Gastrocnemius medialis (tissue), 4 donors: ENCODE measurements around the gene RBPJL. TPM values are rescaled to one million over a fixed set of nuclear protein-coding genes. Genes with fewer than 3 reads are reported as not detected.

ENCODE experiments used
- ATAC-seq, 2 donors: fragments of 150-250 bp; one replicate each; pipeline ENCODE4 v1.9.1; 2016
- DNase-seq, 2 donors: peaks; one replicate each; pipeline ENCODE4 v3.0.0-alpha.2; 2019
- H3K27ac ChIP-seq, 4 donors: fragments of 200-600 bp; sonication (generic); 1 replicate in 1 of 4; 2 replicates in 3 of 4; pipeline ENCODE4 v1.5.1; 2016 to 2018; ENCODE audit warnings: mild to moderate bottlenecking in 2 of 4, moderate library complexity in 1 of 4
- H3K27me3 ChIP-seq, 3 donors: fragments of 200-600 bp; sonication (generic) in 2 of 3; 1 replicate in 1 of 3; 2 replicates in 2 of 3; pipeline versions ENCODE4 v1.5.1 to v1.6.0; 2016 to 2019; ENCODE audit warnings: mild to moderate bottlenecking in 1 of 3, moderate library complexity in 1 of 3
- H3K36me3 ChIP-seq, 2 donors: fragments of 200-600 bp; sonication (generic) in 1 of 2; one replicate each; pipeline ENCODE4 v1.5.1; 2017 to 2018
- H3K4me1 ChIP-seq, 2 donors: fragments of 200-600 bp; sonication (generic) in 1 of 2; one replicate each; pipeline ENCODE4 v1.5.1; 2016 to 2017; ENCODE audit warnings: mild to moderate bottlenecking in 2 of 2
- H3K4me3 ChIP-seq, 4 donors: fragments of 200-600 bp; sonication (generic) in 3 of 4; 1 replicate in 1 of 4; 2 replicates in 3 of 4; pipeline ENCODE4 v1.5.1; 2016 to 2019; ENCODE audit warnings: mild to moderate bottlenecking in 2 of 4
- H3K9me3 ChIP-seq, 3 donors: fragments of 200-600 bp; sonication (generic) in 2 of 3; 1 replicate in 1 of 3; 2 replicates in 2 of 3; pipeline ENCODE4 v1.5.1; 2016 to 2019
- POLR2A ChIP-seq, 2 donors: fragments of 450-650 bp; IDR thresholded peaks; one replicate each; pipeline ENCODE4 v1.6.1; 2017; ENCODE audit warnings: antibody characterized with exemption in 2 of 2, mild to moderate bottlenecking in 2 of 2, moderate library complexity in 2 of 2
- in situ Hi-C, 4 donors: fragments of 200-750 bp; cut with MboI; loops; one replicate each; pipeline versions ENCODE4 v1.15.0 to v1.8.0; 2017; ENCODE audit warnings: low sequenced_read_pairs in 4 of 4
- intact Hi-C: fragments of 100-400 bp; cut with DNase I; formaldehyde crosslinking; loops from one replicate; pipeline ENCODE4 v1.15.1; 2023; ENCODE audit warnings: low total_unique reads
- total RNA-seq, 4 donors: library from RNA; depleted of rRNA; stranded (reverse); fragments of >200 nt; gene quantifications; one replicate each; pipeline versions ENCODE4 v1.1.0 to v1.2.3, GENCODE V29; 2016
- TF ChIP-seq, protein P1 (sequence below), 5 experiments: fragments of 450-650 bp in 3 of 5; fragments of 200-600 bp in 2 of 5; sonication (generic) in 2 of 5; IDR thresholded peaks in 4 of 5; conservative IDR thresholded peaks in 1 of 5; 1 replicate in 4 of 5; 2 replicates in 1 of 5; pipeline ENCODE4 v1.5.1; 2016 to 2019; ENCODE audit warnings: antibody characterized with exemption in 5 of 5, mild to moderate bottlenecking in 3 of 5, moderate library complexity in 3 of 5

RBPJL gene
- total RNA-seq, 4 donors from 2014 or later = not detected

DNA sequence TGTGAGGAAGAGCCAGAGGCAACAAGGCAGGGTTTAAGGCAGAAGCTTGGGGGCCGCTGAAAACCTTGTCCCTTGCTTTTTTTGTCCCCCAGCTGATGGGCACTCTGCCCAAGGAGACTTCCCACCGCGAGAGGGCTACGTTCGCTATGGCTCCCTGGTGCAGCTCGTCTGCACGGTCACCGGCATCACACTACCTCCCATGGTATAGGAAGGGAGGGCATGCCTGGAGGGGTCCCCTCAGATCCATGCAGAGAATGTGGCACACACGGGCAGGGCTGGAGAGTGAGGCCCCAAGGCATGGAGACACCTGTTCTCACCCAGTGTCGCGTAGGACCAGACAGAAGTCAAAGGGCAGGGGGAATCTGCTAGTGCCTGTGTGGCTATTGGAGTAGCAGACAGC lies 7.3 kb downstream of the RBPJL start:
- Histone ChIP-seq H3K36me3 (no peaks in the 10 kb centered on the region), H3K27me3 (peaks cover 9 to 17% (median 17%) of the 10 kb centered on the region in 3 donors), H3K4me1 (no peaks in the 10 kb centered on the region), H3K27ac (no peak overlapping the region), H3K4me3 (no peak overlapping the region), H3K9me3 (no peaks in the 10 kb centered on the region)
- ATAC-seq (no peak), DNase-seq (no peak)
- in situ Hi-C loops (loop anchor here in 2 of 4 donors (10.0 kb wide), 3 partner anchors 61 to 461 kb away; partner anchors contain the start of gene TP53TG5 (in 1 of the 2)), intact Hi-C loops (loop anchor here (5.0 kb wide), 1 partner anchor 272 kb away; no protein-coding TSS in a partner anchor)
- TF ChIP-seq, protein P1, sequence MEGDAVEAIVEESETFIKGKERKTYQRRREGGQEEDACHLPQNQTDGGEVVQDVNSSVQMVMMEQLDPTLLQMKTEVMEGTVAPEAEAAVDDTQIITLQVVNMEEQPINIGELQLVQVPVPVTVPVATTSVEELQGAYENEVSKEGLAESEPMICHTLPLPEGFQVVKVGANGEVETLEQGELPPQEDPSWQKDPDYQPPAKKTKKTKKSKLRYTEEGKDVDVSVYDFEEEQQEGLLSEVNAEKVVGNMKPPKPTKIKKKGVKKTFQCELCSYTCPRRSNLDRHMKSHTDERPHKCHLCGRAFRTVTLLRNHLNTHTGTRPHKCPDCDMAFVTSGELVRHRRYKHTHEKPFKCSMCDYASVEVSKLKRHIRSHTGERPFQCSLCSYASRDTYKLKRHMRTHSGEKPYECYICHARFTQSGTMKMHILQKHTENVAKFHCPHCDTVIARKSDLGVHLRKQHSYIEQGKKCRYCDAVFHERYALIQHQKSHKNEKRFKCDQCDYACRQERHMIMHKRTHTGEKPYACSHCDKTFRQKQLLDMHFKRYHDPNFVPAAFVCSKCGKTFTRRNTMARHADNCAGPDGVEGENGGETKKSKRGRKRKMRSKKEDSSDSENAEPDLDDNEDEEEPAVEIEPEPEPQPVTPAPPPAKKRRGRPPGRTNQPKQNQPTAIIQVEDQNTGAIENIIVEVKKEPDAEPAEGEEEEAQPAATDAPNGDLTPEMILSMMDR (IDR thresholded peaks at IDR 0.05 in 4 of 5, conservative IDR thresholded peaks at IDR 0.05 in 1 of 5) = no peak
- TF ChIP-seq POLR2A (IDR thresholded peaks at IDR 0.05) = no peak

- in situ Hi-C loops (loop anchor here in 2 of 4 donors (5.0 to 10.0 kb wide), 5 partner anchors 59 to 459 kb away; partner anchors contain the start of gene TP53TG5 (in 1 of the 2)), intact Hi-C loops (no loop called here)
- no peak overlapping the region for H3K4me3 ChIP-seq
- no peaks in the 10 kb centered on the region for H3K36me3 ChIP-seq
- DNase-seq (no peak), ATAC-seq (no peak)
- no peak overlapping the region for H3K27ac ChIP-seq
- H3K9me3 ChIP-seq = no peaks in the 10 kb centered on the region
- peaks cover 9 to 17% (median 17%) of the 10 kb centered on the region in 3 donors for H3K27me3 ChIP-seq
- no peaks in the 10 kb centered on the region for H3K4me1 ChIP-seq
- no peak for TF ChIP-seq POLR2A (IDR thresholded peaks at IDR 0.05)
- TF ChIP-seq, protein P1 (IDR thresholded peaks at IDR 0.05 in 4 of 5, conservative IDR thresholded peaks at IDR 0.05 in 1 of 5) = no peak
These were observed 9.0 kb downstream of the RBPJL start for GRCh38 chr20:45315672-45316071.

DNA sequence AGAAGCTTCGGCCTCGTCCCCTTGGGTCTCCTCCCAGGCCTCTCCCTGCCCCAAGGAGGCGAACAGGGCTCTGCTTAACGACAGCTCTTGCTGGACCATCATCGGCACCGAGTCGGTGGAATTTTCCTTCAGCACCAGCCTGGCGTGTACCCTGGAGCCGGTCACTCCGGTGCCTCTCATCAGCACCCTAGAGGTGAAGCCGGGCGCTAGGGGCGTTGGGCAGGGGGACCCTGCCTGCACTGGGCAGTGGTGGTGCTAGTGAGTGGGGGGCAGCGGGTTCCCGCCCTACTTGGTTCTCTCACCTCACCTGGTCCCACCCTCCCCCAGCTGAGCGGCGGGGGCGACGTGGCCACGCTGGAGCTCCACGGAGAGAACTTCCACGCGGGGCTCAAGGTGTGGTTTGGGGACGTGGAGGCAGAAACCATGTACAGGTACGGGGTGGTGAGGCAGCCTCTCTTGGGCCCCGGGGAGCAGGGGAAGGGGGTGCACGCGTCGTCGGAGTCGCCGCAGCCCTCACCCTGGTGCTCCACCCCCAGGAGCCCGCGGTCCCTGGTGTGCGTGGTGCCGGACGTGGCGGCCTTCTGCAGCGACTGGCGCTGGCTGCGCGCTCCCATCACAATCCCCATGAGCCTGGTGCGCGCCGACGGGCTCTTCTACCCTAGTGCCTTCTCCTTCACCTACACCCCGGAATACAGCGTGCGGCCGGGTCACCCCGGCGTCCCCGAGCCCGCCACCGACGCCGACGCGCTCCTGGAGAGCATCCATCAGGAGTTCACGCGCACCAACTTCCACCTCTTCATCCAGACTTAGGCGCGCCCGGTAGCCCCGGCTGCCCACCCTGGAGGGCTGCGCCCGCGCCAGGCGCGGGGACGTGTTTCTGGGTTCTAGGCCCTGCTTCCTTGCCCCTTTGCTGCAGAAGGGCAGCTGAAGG lies 9.8 kb downstream of the RBPJL start:
- DNase-seq (no peak), ATAC-seq (no peak)
- intact Hi-C loops = no loop called here
- H3K4me1 ChIP-seq = no peaks in the 10 kb centered on the region
- no peak overlapping the region for H3K4me3 ChIP-seq
- H3K27me3 ChIP-seq = peaks cover 9 to 17% (median 17%) of the 10 kb centered on the region in 3 donors
- no peak overlapping the region for H3K27ac ChIP-seq
- H3K9me3 ChIP-seq = no peaks in the 10 kb centered on the region
- H3K36me3 ChIP-seq = no peaks in the 10 kb centered on the region
- TF ChIP-seq, protein P1 (IDR thresholded peaks at IDR 0.05 in 4 of 5, conservative IDR thresholded peaks at IDR 0.05 in 1 of 5) = no peak
- TF ChIP-seq POLR2A (IDR thresholded peaks at IDR 0.05) = no peak
- in situ Hi-C loops = loop anchor here in 2 of 4 donors (5.0 to 10.0 kb wide), 5 partner anchors 58 to 458 kb away; partner anchors contain the start of gene TP53TG5 (in 1 of the 2)

DNA sequence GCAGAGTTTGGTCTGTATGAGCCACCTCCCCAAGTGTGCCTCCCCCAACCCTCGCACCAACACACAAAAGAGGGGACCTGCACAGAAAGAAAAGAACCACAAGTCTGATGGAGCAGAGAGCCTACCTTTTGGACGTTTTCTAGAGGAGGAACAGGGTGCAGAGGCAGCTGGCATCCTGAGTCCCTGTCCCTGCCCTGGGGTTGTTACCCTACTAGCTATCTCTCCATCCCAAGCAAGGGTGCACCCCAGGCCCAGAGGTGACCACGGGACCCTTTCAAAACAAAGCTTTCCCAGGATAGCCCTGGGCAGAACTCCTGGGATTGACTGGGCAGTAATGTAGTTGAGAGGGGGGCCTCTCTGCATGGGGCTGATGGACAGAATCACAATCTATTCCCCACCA lies 11.2 kb downstream of the RBPJL start:
- ATAC-seq (no peak), DNase-seq (no peak)
- peaks cover 9 to 17% (median 13%) of the 10 kb centered on the region in 3 donors for H3K27me3 ChIP-seq
- H3K4me1 ChIP-seq = no peaks in the 10 kb centered on the region
- H3K36me3 ChIP-seq = no peaks in the 10 kb centered on the region
- in situ Hi-C loops (loop anchor here in 2 of 4 donors (5.0 to 10.0 kb wide), 5 partner anchors 57 to 457 kb away; partner anchors contain the start of gene TP53TG5 (in 1 of the 2)), intact Hi-C loops (no loop called here)
- H3K27ac ChIP-seq = no peak overlapping the region
- no peaks in the 10 kb centered on the region for H3K9me3 ChIP-seq
- TF ChIP-seq POLR2A (IDR thresholded peaks at IDR 0.05) = no peak
- TF ChIP-seq, protein P1 (IDR thresholded peaks at IDR 0.05 in 4 of 5, conservative IDR thresholded peaks at IDR 0.05 in 1 of 5) = no peak
- H3K4me3 ChIP-seq = no peak overlapping the region
